Measurements from ENCODE around the gene SLX1B. TPM values are rescaled to one million over a fixed set of nuclear protein-coding genes. Genes with fewer than 3 reads are reported as not detected.
"Not testable (repeated sequence)": the region's sequence is repeated elsewhere in the genome, so short reads cannot be mapped to it uniquely, and the experiment has no call there.

The SLX1B gene
- total RNA-seq (10 to 100 TPM in 4 of 10 donors, 1 to 10 TPM in 6; 2.5 to 15.2 (median 6.9) TPM), polyA plus RNA-seq (10 to 100 TPM; 21.4 to 36.6 TPM)
- long read RNA-seq, donor 1, partial matches to known transcripts: 2 of 4 reads
- long read RNA-seq, donor 1, other reads (novel, unspliced or antisense): 0 of 4 reads
- long read RNA-seq, donor 2, transcript SLX1B-201 (6 exons, 1,165 nt): major isoform, 10 of 14 reads
- long read RNA-seq, donor 2, partial matches to known transcripts: 2 of 14 reads
- long read RNA-seq, donor 2, other reads (novel, unspliced or antisense): 1 of 14 reads
- long read RNA-seq, donor 3, transcript SLX1B-201 (6 exons, 1,165 nt): major isoform, 5 of 6 reads
- long read RNA-seq, donor 3, partial matches to known transcripts: 0 of 6 reads
- long read RNA-seq, donor 3, other reads (novel, unspliced or antisense): 0 of 6 reads

- H3K9me3 ChIP-seq; H3K27ac ChIP-seq; H3K4me1 ChIP-seq; H3K4me3 ChIP-seq; H3K27me3 ChIP-seq; DNase-seq; H3K36me3 ChIP-seq; intact Hi-C loops (cut with DNase I): not testable (repeated sequence)
- ATAC-seq: peak; percentile 94 to 98 (median 97)
- no CpG with 5 or more reads among the region's 33 CpGs for WGBS, 2 donors
Observed at GRCh38 chr16:29454269-29454668, at the start of gene SLX1B, which contains the start of gene BOLA2. Gene SLX1B, plus strand, starts transcription at chr16:29454533. Gene BOLA2, minus strand, starts transcription at chr16:29454351. Its CDS starts 98 bp downstream, at chr16:29454253.

- ATAC-seq; H3K27me3 ChIP-seq; H3K4me1 ChIP-seq; H3K4me3 ChIP-seq; DNase-seq; intact Hi-C loops (cut with DNase I); H3K27ac ChIP-seq; H3K36me3 ChIP-seq: not testable (repeated sequence)
- peaks cover 0 to 11% (median 0%) of the 10 kb centered on the region in 11 donors for H3K9me3 ChIP-seq
- WGBS, 2 donors: 69 to 79% methylated on average over 7 of the region's 7 CpGs
Observed at GRCh38 chr16:29405249-29405648, 49.1 kb upstream of the SLX1B start.

- DNase-seq; H3K9me3 ChIP-seq; H3K27me3 ChIP-seq; H3K4me1 ChIP-seq; H3K4me3 ChIP-seq; intact Hi-C loops (cut with DNase I); ATAC-seq; H3K27ac ChIP-seq: not testable (repeated sequence)
- peaks cover 0 to 21% (median 0%) of the 10 kb centered on the region in 9 donors for H3K36me3 ChIP-seq
- 95 to 97% methylated on average over 2 of the region's 2 CpGs for WGBS, 2 donors
Observed at GRCh38 chr16:29423587-29423986, 30.7 kb upstream of the SLX1B start.

GRCh38 chr16:29425390-29425789, 28.9 kb upstream of the SLX1B start:
- 91 to 97% methylated on average over 3 of the region's 3 CpGs for WGBS, 2 donors
- H3K9me3 ChIP-seq; H3K4me3 ChIP-seq; intact Hi-C loops (cut with DNase I); ATAC-seq; H3K4me1 ChIP-seq; DNase-seq; H3K27me3 ChIP-seq; H3K27ac ChIP-seq: not testable (repeated sequence)
- H3K36me3 ChIP-seq: peaks cover 0 to 21% (median 0%) of the 10 kb centered on the region in 9 donors

- H3K36me3 ChIP-seq; H3K27ac ChIP-seq; H3K4me3 ChIP-seq; DNase-seq; intact Hi-C loops (cut with DNase I); H3K4me1 ChIP-seq; H3K27me3 ChIP-seq; H3K9me3 ChIP-seq: not testable (repeated sequence)
- no CpG with 5 or more reads among the region's 21 CpGs for WGBS, 2 donors
- peak in 7 of 8 donors; percentile 5 to 37 (median 20) for ATAC-seq
Observed at GRCh38 chr16:29453754-29454153, 579 bp upstream of the SLX1B start.

GRCh38 chr16:29454828-29455227, 495 bp downstream of the SLX1B start:
- H3K27ac ChIP-seq; DNase-seq; H3K27me3 ChIP-seq; H3K4me1 ChIP-seq; H3K4me3 ChIP-seq; intact Hi-C loops (cut with DNase I); H3K36me3 ChIP-seq; H3K9me3 ChIP-seq: not testable (repeated sequence)
- ATAC-seq: peak; percentile 78 to 86 (median 84)
- WGBS, 2 donors: no CpG with 5 or more reads among the region's 29 CpGs

- WGBS, 2 donors: 93 to 100% methylated on average over 1 of the region's 2 CpGs
- H3K4me1 ChIP-seq; H3K4me3 ChIP-seq; ATAC-seq; H3K9me3 ChIP-seq; H3K27me3 ChIP-seq; H3K27ac ChIP-seq; intact Hi-C loops (cut with DNase I); H3K36me3 ChIP-seq; DNase-seq: not testable (repeated sequence)
Observed at GRCh38 chr16:29457660-29458059, 3.3 kb downstream of the SLX1B start.

GRCh38 chr16:29459706-29460646, 5.6 kb downstream of the SLX1B start, which contains the start of gene SULT1A4:
Gene SULT1A4, plus strand, starts transcription at chr16:29459913. Its CDS starts 1,473 bp downstream, at chr16:29461386.
- H3K4me1 ChIP-seq; H3K36me3 ChIP-seq; H3K27ac ChIP-seq; H3K9me3 ChIP-seq; H3K27me3 ChIP-seq; H3K4me3 ChIP-seq; DNase-seq; intact Hi-C loops (cut with DNase I): not testable (repeated sequence)
- no CpG with 5 or more reads among the region's 13 CpGs for WGBS, 2 donors
- peak; percentile 23 to 69 (median 51) for ATAC-seq

GRCh38 chr16:29460647-29461030, 6.3 kb downstream of the SLX1B start:
- H3K27me3 ChIP-seq; H3K4me3 ChIP-seq; H3K36me3 ChIP-seq; H3K9me3 ChIP-seq; H3K27ac ChIP-seq; intact Hi-C loops (cut with DNase I); H3K4me1 ChIP-seq; DNase-seq: not testable (repeated sequence)
- peak in 4 of 8 donors; percentile 1 to 9 (median 6) for ATAC-seq
- WGBS, 2 donors: no CpG with 5 or more reads among the region's 9 CpGs

- H3K27me3 ChIP-seq; H3K36me3 ChIP-seq; H3K4me1 ChIP-seq; H3K27ac ChIP-seq; H3K9me3 ChIP-seq; H3K4me3 ChIP-seq; intact Hi-C loops (cut with DNase I); DNase-seq: not testable (repeated sequence)
- WGBS, 2 donors: no CpG with 5 or more reads among the region's 57 CpGs
- peak; percentile 48 to 67 (median 60) for ATAC-seq
Observed at GRCh38 chr16:29465985-29466824, 11.9 kb downstream of the SLX1B start.

All from heart right ventricle (tissue), 16 donors.